A172 (cell line): Measurements from ENCODE around the gene BTBD9. TPM values are rescaled to one million over a fixed set of nuclear protein-coding genes. Genes with fewer than 3 reads are reported as not detected.

ENCODE experiments used
- DNase-seq: peaks from one replicate; pipeline ENCODE4 v3.0.0-alpha.2; 2015; ENCODE audit warnings: low spot score
- total RNA-seq: library from RNA; depleted of rRNA; stranded (reverse); fragments of >200 nt; shearing (Covaris generic); gene quantifications from 2 replicates; pipeline ENCODE4 v1.2.3, GENCODE V29; 2014

BTBD9 gene
- total RNA-seq, 1 experiment from 2014 or later, result 6.9 TPM

GRCh38 chr6:38284802-38285394 is 354.8 kb downstream of the BTBD9 start:
- DNase-seq, result no peak

- DNase-seq, result no peak
Observed at GRCh38 chr6:38283734-38284362, 355.9 kb downstream of the BTBD9 start.

GRCh38 chr6:38282911-38283310 is 356.8 kb downstream of the BTBD9 start:
- no peak for DNase-seq

GRCh38 chr6:38281126-38281525 is 358.6 kb downstream of the BTBD9 start:
- DNase-seq, result no peak

- no peak for DNase-seq
Observed at GRCh38 chr6:38279963-38280588, 359.7 kb downstream of the BTBD9 start.

- DNase-seq, result no peak
Observed at GRCh38 chr6:38279423-38279822, 360.3 kb downstream of the BTBD9 start.

GRCh38 chr6:38273325-38273724 is 366.4 kb downstream of the BTBD9 start:
- no peak for DNase-seq

GRCh38 chr6:38272222-38272621 is 367.5 kb downstream of the BTBD9 start:
- DNase-seq, result no peak

GRCh38 chr6:38271081-38271480 is 368.6 kb downstream of the BTBD9 start:
- no peak for DNase-seq

GRCh38 chr6:38270367-38270766 is 369.4 kb downstream of the BTBD9 start:
- no peak for DNase-seq

GRCh38 chr6:38269461-38270172 is 370.1 kb downstream of the BTBD9 start:
- DNase-seq, result no peak

GRCh38 chr6:38268342-38268741 is 371.4 kb downstream of the BTBD9 start:
- no peak for DNase-seq

GRCh38 chr6:38266921-38267354 is 372.8 kb downstream of the BTBD9 start:
- no peak for DNase-seq

GRCh38 chr6:38264605-38265004 is 375.1 kb downstream of the BTBD9 start:
- DNase-seq, result peak; percentile 71

GRCh38 chr6:38262609-38263008 is 377.1 kb downstream of the BTBD9 start:
- DNase-seq, result peak; percentile 47

GRCh38 chr6:38262026-38262425 is 377.7 kb downstream of the BTBD9 start:
- peak; percentile 84 for DNase-seq

GRCh38 chr6:38261626-38262025 is 378.1 kb downstream of the BTBD9 start:
- DNase-seq, result no peak

- peak; percentile 60 for DNase-seq
Observed at GRCh38 chr6:38259736-38260135, 380.0 kb downstream of the BTBD9 start.

- peak; percentile 59 for DNase-seq
Observed at GRCh38 chr6:38248500-38249234, 391.1 kb downstream of the BTBD9 start.

GRCh38 chr6:38245295-38245694 is 394.4 kb downstream of the BTBD9 start:
- no peak for DNase-seq

GRCh38 chr6:38244869-38245268 is 394.9 kb downstream of the BTBD9 start:
- no peak for DNase-seq
